Measurements from ENCODE around the gene INPP4B. TPM values are rescaled to one million over a fixed set of nuclear protein-coding genes. Genes with fewer than 3 reads are reported as not detected.
"Not testable (repeated sequence)": the region's sequence is repeated elsewhere in the genome, so short reads cannot be mapped to it uniquely, and the experiment has no call there.

Gene INPP4B
- polyA plus RNA-seq, 3 donors from 2014 or later = 0.81 to 6.3 (median 6.2) TPM

GRCh38 chr4:142509381-142509780 lies 336.7 kb downstream of the INPP4B start:
- not testable (repeated sequence) for H3K4me1 Mint-ChIP-seq; H3K27ac Mint-ChIP-seq; H3K36me3 Mint-ChIP-seq; H3K27me3 Mint-ChIP-seq (ENCODE audit: low read depth in 3 of 3); DNase-seq; H3K9me3 Mint-ChIP-seq; H3K4me3 Mint-ChIP-seq

GRCh38 chr4:142500966-142501365 lies 345.1 kb downstream of the INPP4B start:
- peaks cover 0 to 1% (median 0%) of the 10 kb centered on the region in 3 donors for H3K27me3 Mint-ChIP-seq (ENCODE audit: low read depth in 3 of 3)
- no peak overlapping the region for H3K27ac Mint-ChIP-seq
- H3K36me3 Mint-ChIP-seq = no peaks in the 10 kb centered on the region
- no peaks in the 10 kb centered on the region for H3K4me1 Mint-ChIP-seq
- no peak for DNase-seq
- peaks cover 0 to 4% (median 0%) of the 10 kb centered on the region in 6 donors for H3K9me3 Mint-ChIP-seq
- no peak overlapping the region for H3K4me3 Mint-ChIP-seq

- Mint-ChIP-seq H3K4me3 (no peak overlapping the region), H3K27ac (no peak overlapping the region), H3K27me3 (ENCODE audit: low read depth in 3 of 3) (no peaks in the 10 kb centered on the region), H3K4me1 (no peaks in the 10 kb centered on the region), H3K9me3 (peaks cover 0 to 4% (median 0%) of the 10 kb centered on the region in 6 donors), H3K36me3 (no peaks in the 10 kb centered on the region)
- no peak for DNase-seq
Observed at GRCh38 chr4:142497606-142498005, 348.5 kb downstream of the INPP4B start.

- no peaks in the 10 kb centered on the region for H3K36me3 Mint-ChIP-seq
- no peak overlapping the region for H3K4me3 Mint-ChIP-seq
- H3K9me3 Mint-ChIP-seq = peaks cover 3 to 8% (median 5%) of the 10 kb centered on the region in 6 donors
- DNase-seq = no peak
- no peak overlapping the region for H3K27ac Mint-ChIP-seq
- H3K27me3 Mint-ChIP-seq (ENCODE audit: low read depth in 3 of 3) = no peaks in the 10 kb centered on the region
- H3K4me1 Mint-ChIP-seq = no peaks in the 10 kb centered on the region
Observed at GRCh38 chr4:142493255-142494110, 352.6 kb downstream of the INPP4B start.

- Mint-ChIP-seq H3K27me3 (ENCODE audit: low read depth in 3 of 3) (no peaks in the 10 kb centered on the region), H3K9me3 (peaks cover 0 to 9% (median 6%) of the 10 kb centered on the region in 6 donors), H3K27ac (no peak overlapping the region), H3K4me3 (no peak overlapping the region), H3K36me3 (no peaks in the 10 kb centered on the region), H3K4me1 (no peaks in the 10 kb centered on the region)
- no peak for DNase-seq
Observed at GRCh38 chr4:142485452-142485851, 360.6 kb downstream of the INPP4B start.

- peaks cover 0 to 12% (median 2%) of the 10 kb centered on the region in 6 donors for H3K9me3 Mint-ChIP-seq
- peaks cover 0 to 1% (median 0%) of the 10 kb centered on the region in 3 donors for H3K27me3 Mint-ChIP-seq (ENCODE audit: low read depth in 3 of 3)
- no peak for DNase-seq
- no peak overlapping the region for H3K4me3 Mint-ChIP-seq
- H3K4me1 Mint-ChIP-seq = peaks cover 0 to under 1% of the 10 kb centered on the region in 2 donors
- no peak overlapping the region for H3K27ac Mint-ChIP-seq
- no peaks in the 10 kb centered on the region for H3K36me3 Mint-ChIP-seq
Observed at GRCh38 chr4:142480244-142480643, 365.9 kb downstream of the INPP4B start.

GRCh38 chr4:142475663-142476062 lies 370.4 kb downstream of the INPP4B start:
- H3K27ac Mint-ChIP-seq = no peak overlapping the region
- peaks cover 0 to 2% (median 1%) of the 10 kb centered on the region in 3 donors for H3K27me3 Mint-ChIP-seq (ENCODE audit: low read depth in 3 of 3)
- H3K9me3 Mint-ChIP-seq = peaks cover 0 to 12% (median under 1%) of the 10 kb centered on the region in 6 donors
- H3K4me3 Mint-ChIP-seq = no peak overlapping the region
- peaks cover 2 to 8% of the 10 kb centered on the region in 2 donors for H3K4me1 Mint-ChIP-seq
- DNase-seq = no peak
- no peaks in the 10 kb centered on the region for H3K36me3 Mint-ChIP-seq

GRCh38 chr4:142474398-142475087 lies 371.6 kb downstream of the INPP4B start:
- H3K4me1 Mint-ChIP-seq = peaks cover 2 to 8% of the 10 kb centered on the region in 2 donors
- H3K27me3 Mint-ChIP-seq (ENCODE audit: low read depth in 3 of 3) = peaks cover 0 to 2% (median 1%) of the 10 kb centered on the region in 3 donors
- H3K36me3 Mint-ChIP-seq = no peaks in the 10 kb centered on the region
- peaks cover 0 to 12% (median 0%) of the 10 kb centered on the region in 6 donors for H3K9me3 Mint-ChIP-seq
- no peak overlapping the region for H3K4me3 Mint-ChIP-seq
- H3K27ac Mint-ChIP-seq = no peak overlapping the region
- no peak for DNase-seq

GRCh38 chr4:142473960-142474338 lies 372.2 kb downstream of the INPP4B start:
- Mint-ChIP-seq H3K36me3 (no peaks in the 10 kb centered on the region), H3K4me1 (peaks cover 2 to 8% of the 10 kb centered on the region in 2 donors), H3K4me3 (no peak overlapping the region), H3K27me3 (ENCODE audit: low read depth in 3 of 3) (peaks cover 0 to 2% (median 1%) of the 10 kb centered on the region in 3 donors), H3K27ac (no peak overlapping the region), H3K9me3 (peaks cover 0 to 12% (median 0%) of the 10 kb centered on the region in 6 donors)
- no peak for DNase-seq

- Mint-ChIP-seq H3K27ac (no peak overlapping the region), H3K4me1 (peaks cover 2 to 8% of the 10 kb centered on the region in 2 donors), H3K27me3 (ENCODE audit: low read depth in 3 of 3) (peaks cover 0 to 2% (median 1%) of the 10 kb centered on the region in 3 donors), H3K4me3 (no peak overlapping the region), H3K36me3 (no peaks in the 10 kb centered on the region), H3K9me3 (peaks cover 0 to 12% (median 0%) of the 10 kb centered on the region in 6 donors)
- DNase-seq = no peak
Observed at GRCh38 chr4:142473218-142473959, 372.7 kb downstream of the INPP4B start.

- Mint-ChIP-seq H3K27ac (peak overlapping the region in 2 of 6 donors; percentile 24 to 53), H3K27me3 (ENCODE audit: low read depth in 3 of 3) (peaks cover 0 to 2% (median 2%) of the 10 kb centered on the region in 3 donors), H3K4me3 (peak overlapping the region in 2 of 5 donors; percentile 14 to 27), H3K4me1 (peaks cover 16 to 25% of the 10 kb centered on the region in 2 donors), H3K9me3 (peaks cover 0 to 8% (median 1%) of the 10 kb centered on the region in 6 donors), H3K36me3 (no peaks in the 10 kb centered on the region)
- DNase-seq = peak; percentile 43 to 49 (median 46)
Observed at GRCh38 chr4:142467088-142467487, 379.0 kb downstream of the INPP4B start.

GRCh38 chr4:142465526-142465925 lies 380.6 kb downstream of the INPP4B start:
- no peak for DNase-seq
- no peak overlapping the region for H3K27ac Mint-ChIP-seq
- H3K9me3 Mint-ChIP-seq = peaks cover 0 to 8% (median 1%) of the 10 kb centered on the region in 6 donors
- H3K4me3 Mint-ChIP-seq = no peak overlapping the region
- no peaks in the 10 kb centered on the region for H3K36me3 Mint-ChIP-seq
- peaks cover 0 to 2% (median 2%) of the 10 kb centered on the region in 3 donors for H3K27me3 Mint-ChIP-seq (ENCODE audit: low read depth in 3 of 3)
- peaks cover 16 to 25% of the 10 kb centered on the region in 2 donors for H3K4me1 Mint-ChIP-seq

- H3K4me1 Mint-ChIP-seq = peaks cover 16 to 25% of the 10 kb centered on the region in 2 donors
- H3K27me3 Mint-ChIP-seq (ENCODE audit: low read depth in 3 of 3) = peaks cover 0 to 2% (median 2%) of the 10 kb centered on the region in 3 donors
- H3K9me3 Mint-ChIP-seq = peaks cover 0 to 8% (median 1%) of the 10 kb centered on the region in 6 donors
- no peak overlapping the region for H3K4me3 Mint-ChIP-seq
- no peak overlapping the region for H3K27ac Mint-ChIP-seq
- H3K36me3 Mint-ChIP-seq = no peaks in the 10 kb centered on the region
- no peak for DNase-seq
Observed at GRCh38 chr4:142463206-142463605, 382.9 kb downstream of the INPP4B start.

Data from immature natural killer cell (primary cell).